AG10803 (cell line): Measurements from ENCODE around the gene POU2AF2.
"Not testable (repeated sequence)": the region's sequence is repeated elsewhere in the genome, so short reads cannot be mapped to it uniquely, and the experiment has no call there.

ENCODE experiments used
- DNase-seq: peaks from one replicate; pipeline ENCODE4 v3.0.0; 2010; ENCODE audit warnings: low read depth
- H3K4me3 ChIP-seq: 2 replicates; pipeline ENCODE4 v1.5.1; 2011; ENCODE audit warnings: mild to moderate bottlenecking, low read length, control low read depth
- CTCF ChIP-seq: conservative IDR thresholded peaks from 2 replicates; pipeline ENCODE4 v1.5.1; 2011; ENCODE audit warnings: mild to moderate bottlenecking, low read length, control low read depth, inconsistent platforms

The POU2AF2 gene

DNA sequence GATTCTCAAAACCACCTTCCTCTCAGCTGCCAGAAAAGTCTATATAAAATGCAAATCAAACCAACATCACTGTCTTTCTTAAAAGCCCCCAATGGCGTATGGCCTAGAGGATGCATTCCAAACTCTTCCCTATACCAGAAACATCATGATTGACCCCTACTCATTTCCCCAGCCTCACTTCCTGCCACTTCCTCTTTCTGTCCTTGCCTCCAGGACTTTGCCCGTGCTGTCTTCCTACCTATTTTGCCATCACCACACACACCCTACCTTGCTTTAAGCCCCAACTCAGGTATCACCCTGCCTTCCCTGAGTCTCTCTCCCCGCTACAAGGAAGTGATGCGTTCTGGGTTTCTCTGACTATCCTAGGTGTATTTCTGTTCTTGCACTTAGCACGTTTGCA, 8.1 kb downstream of the POU2AF2 start:
- H3K4me3 ChIP-seq = no peak overlapping the region
- TF ChIP-seq CTCF = no peak
- DNase-seq = no peak

DNA sequence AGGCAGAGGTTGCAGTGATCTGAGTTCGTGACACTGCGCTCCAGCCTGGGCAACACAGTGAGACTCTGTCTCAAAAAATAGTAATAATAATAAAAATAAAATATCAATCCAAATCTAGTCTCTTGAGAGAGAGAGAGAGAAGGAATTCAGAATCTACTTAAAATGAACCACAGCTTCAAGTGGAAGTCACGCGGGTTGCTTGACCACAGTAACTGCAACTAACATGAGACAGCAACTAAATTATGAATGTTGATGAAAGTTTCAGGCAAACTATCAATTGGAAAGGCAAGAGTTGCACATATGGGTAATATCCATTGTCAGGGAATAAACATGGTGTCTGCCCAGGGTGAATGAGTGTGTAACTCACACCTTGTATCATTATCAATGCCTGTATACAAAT, 12.5 kb downstream of the POU2AF2 start:
- TF ChIP-seq CTCF = no peak
- H3K4me3 ChIP-seq = no peak overlapping the region
- no peak for DNase-seq

DNA sequence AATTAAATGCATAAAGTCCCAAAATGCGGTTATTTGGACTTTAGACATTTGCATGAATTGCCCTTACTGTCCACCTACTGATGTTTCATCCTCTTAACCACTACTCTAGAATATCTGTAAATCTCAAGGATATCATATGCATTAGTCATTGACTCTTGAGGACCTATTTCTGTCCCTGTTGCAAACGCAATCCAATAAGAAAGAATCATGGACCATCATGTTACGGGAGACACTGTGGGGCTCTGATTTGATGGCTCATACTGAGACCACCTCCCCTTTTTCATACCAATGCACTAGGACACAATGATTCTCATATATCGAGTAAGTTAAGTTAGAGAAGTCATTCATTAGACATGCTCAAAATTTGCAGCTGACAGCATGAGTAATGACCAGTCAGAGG, 14.4 kb downstream of the POU2AF2 start:
- no peak for TF ChIP-seq CTCF
- DNase-seq = no peak
- H3K4me3 ChIP-seq = no peak overlapping the region

DNA sequence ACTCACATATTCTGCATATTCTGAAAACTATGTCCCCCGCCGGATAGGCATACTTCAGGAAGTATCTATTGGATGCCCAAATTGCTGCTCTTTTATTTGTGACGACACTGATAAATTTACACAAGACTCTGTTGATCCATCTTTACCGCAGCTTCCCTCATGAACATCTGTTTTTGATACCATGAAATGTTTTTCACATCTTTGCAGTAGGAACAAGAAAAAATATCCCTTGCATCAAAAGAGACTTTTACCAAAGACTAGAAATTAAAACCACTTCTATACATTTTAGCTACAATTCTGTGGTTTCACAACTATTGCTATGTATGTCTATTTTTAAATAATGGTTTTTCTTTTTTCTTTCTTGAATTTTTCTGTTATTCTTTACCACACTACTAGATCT, 15.3 kb downstream of the POU2AF2 start:
- H3K4me3 ChIP-seq = no peak overlapping the region
- TF ChIP-seq CTCF = no peak
- peak; percentile 20 for DNase-seq

DNA sequence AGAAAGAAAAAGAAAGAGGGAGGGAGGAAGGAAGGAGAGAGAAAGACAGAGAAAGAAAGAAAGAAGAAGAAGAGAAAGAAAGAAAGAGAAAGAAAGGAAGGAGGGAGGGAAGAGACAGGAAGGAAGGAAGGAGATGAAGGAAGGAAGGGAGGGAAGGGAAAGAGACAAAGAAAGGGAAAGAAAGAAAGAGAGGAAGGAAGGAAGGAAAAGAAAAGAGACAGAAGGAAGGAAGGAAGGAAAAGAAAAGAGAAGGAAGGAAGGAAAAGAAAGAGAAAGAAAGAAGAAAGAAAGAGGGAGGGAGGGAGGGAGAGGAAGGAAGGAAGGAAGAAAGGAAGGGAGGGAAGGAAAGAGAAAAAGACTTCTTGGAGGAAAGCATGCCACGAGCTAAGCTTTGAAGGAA, 19.1 kb downstream of the POU2AF2 start:
- TF ChIP-seq CTCF = no peak
- DNase-seq = no peak

DNA sequence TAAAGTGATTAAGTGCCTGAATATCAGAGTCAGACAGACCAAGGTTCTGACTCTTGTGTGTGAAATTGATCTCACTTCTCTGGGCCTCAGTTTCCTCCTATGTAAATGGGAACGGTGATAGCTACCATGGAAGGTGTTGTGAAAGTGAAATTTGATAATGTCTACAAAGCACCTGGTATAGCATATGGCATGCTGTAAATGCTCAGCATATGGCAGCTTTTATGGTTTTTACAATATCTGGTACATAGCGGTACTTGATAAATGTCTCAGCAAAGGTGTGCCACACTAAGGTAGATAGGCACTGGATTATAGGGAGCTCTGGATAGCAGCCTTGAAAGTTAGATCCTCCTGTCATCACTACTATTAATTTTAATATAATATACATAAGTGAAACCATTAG, 19.9 kb downstream of the POU2AF2 start:
- TF ChIP-seq CTCF = no peak
- no peak for DNase-seq
- H3K4me3 ChIP-seq = no peak overlapping the region

More for the DNA sequence above, 19.1 kb downstream of the POU2AF2 start:
- no peak overlapping the region for H3K4me3 ChIP-seq

- not testable (repeated sequence) for DNase-seq
These were observed 22.8 kb downstream of the POU2AF2 start for GRCh38 chr11:111268303-111268702.

More at GRCh38 chr11:111268303-111268702, 22.8 kb downstream of the POU2AF2 start:
- H3K4me3 ChIP-seq = not testable (repeated sequence)
